Lung (tissue), 12 donors: Measurements from ENCODE around the gene EPHB2. TPM values are rescaled to one million over a fixed set of nuclear protein-coding genes. Genes with fewer than 3 reads are reported as not detected.
A peak's percentile ranks its signal among the peaks of the same experiment; 100 is the strongest.

Experiments
- ATAC-seq: fragments of 200-7000 bp; cut with Tn5 transposase; one replicate; pipeline ENCODE4 v1.9.1; 2020; ENCODE audit warnings: moderate number of reproducible peaks; ENCODE audit not compliant: insufficient read depth, low FRiP score
- DNase-seq, 3 donors: peaks; one replicate each; pipeline ENCODE4 v3.0.0-alpha.2; 2013 to 2017
- H3K27ac ChIP-seq, 2 donors: one replicate each; pipeline ENCODE4 v1.5.1; 2013; ENCODE audit warnings: mild to moderate bottlenecking in 2 of 2, moderate library complexity in 2 of 2, control low read depth in 1 of 2, inconsistent platforms in 1 of 2, low read depth in 1 of 2, low read length in 1 of 2
- H3K27me3 ChIP-seq, 3 donors: one replicate each; pipeline ENCODE4 v1.5.1; 2013; ENCODE audit warnings: low read length in 2 of 3; ENCODE audit not compliant: control insufficient read depth in 3 of 3, insufficient read depth in 3 of 3
- H3K36me3 ChIP-seq, 4 donors: one replicate each; pipeline ENCODE4 v1.5.1; 2013; ENCODE audit warnings: low read length in 4 of 4, mild to moderate bottlenecking in 1 of 4, moderate library complexity in 1 of 4; ENCODE audit not compliant: control insufficient read depth in 4 of 4, insufficient read depth in 4 of 4
- H3K4me1 ChIP-seq, 5 donors: one replicate each; pipeline ENCODE4 v1.5.1; 2013; ENCODE audit warnings: low read length in 5 of 5, mild to moderate bottlenecking in 2 of 5, moderate library complexity in 1 of 5; ENCODE audit not compliant: control insufficient read depth in 5 of 5, insufficient read depth in 5 of 5
- H3K4me3 ChIP-seq: one replicate; pipeline ENCODE4 v1.5.1; 2013; ENCODE audit warnings: mild to moderate bottlenecking, control low read depth, moderate library complexity
- H3K9ac ChIP-seq, 2 donors: one replicate each; pipeline ENCODE4 v1.5.1; 2013; ENCODE audit warnings: low read length in 2 of 2, control low read depth in 1 of 2; ENCODE audit not compliant: insufficient read depth in 1 of 2
- H3K9me3 ChIP-seq, 4 donors: one replicate each; pipeline ENCODE4 v1.5.1; 2013; ENCODE audit warnings: low read length in 3 of 4, mild to moderate bottlenecking in 1 of 4, moderate library complexity in 1 of 4; ENCODE audit not compliant: control insufficient read depth in 4 of 4, insufficient read depth in 3 of 4
- WGBS, 2 donors: extraction: QIAGEN DNeasy Blood & Tissue Kit; methylation state at CpG; one replicate each; pipeline ENCODE4 v1.1.7; 2013; 5-methylcytosine and 5-hydroxymethylcytosine counted together
- polyA plus RNA-seq, 2 donors: library from polyadenylated mRNA; stranded (reverse); fragments of 200-250 nt; gene quantifications; one replicate each; pipeline ENCODE4 v1.2.1, GENCODE V29; 2013
- total RNA-seq, 2 donors: library from RNA; depleted of rRNA in 1 of 2; stranded (reverse); fragments of >200 nt in 1 of 2; gene quantifications; one replicate each; pipeline ENCODE4 v1.2.1, GENCODE V29; 2014 to 2021
- TF ChIP-seq, protein P1 (sequence below): IDR thresholded peaks from 2 replicates; pipeline ENCODE4 v1.5.1; 2012; ENCODE audit warnings: mild to moderate bottlenecking; ENCODE audit errors: control extremely low read depth, extremely low read depth
- donor health status: control.
- donor health status: control.
- donor health status: Bipolar disorder and iron deficiency.
- donor health status: healthy.
- donor health status: DM: yes; HTN: yes; CAD: no.

EPHB2 gene
- total and polyA plus RNA-seq, 4 donors: 1.2 to 8.5 (median 5.8) TPM

DNA sequence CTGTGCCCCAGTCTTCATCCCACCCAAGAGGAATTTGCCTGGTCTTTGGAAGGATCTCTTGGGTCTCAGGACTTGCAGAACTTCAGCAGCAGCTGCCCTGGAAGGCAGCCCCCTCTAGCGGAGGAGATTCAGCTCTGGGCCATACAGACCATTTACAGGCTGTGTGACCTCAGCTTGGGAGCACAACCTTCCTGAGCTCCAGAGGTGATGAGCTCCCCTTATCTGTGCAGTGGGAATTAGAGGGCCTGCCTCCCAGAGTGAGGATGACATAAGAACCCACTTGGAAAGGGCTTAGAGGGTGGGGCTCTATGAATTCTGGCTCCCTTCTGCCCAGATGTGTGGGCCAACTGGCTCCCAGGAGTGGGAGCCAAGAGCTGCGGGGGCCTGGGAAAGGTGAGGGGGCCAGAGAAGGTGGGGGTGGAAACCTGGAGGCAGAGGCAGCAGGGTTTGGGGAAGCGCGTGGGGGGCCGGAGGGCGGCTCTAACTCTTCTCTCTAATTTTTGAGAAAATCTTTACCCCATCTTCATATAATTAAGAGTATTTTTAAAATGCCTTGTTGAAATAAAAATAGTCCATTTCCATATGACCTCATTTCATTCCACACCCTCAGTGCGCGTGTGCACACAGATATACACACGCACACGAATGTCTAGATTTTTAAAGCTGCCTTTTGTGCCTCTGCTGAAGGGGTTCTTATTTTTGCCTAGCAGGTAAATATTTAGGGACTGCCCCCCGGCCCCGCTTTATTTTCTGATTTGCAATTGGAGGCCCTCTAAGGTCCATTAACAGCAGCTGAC is 21.5 kb downstream of the EPHB2 start:
- Histone ChIP-seq H3K4me1 (peaks cover 0 to 10% (median 0%) of the 10 kb centered on the region in 5 donors), H3K4me3 (no peak overlapping the region), H3K9me3 (no peaks in the 10 kb centered on the region), H3K9ac (no peak overlapping the region), H3K27me3 (no peaks in the 10 kb centered on the region), H3K36me3 (no peaks in the 10 kb centered on the region), H3K27ac (no peak overlapping the region)
- WGBS, 2 donors: 85 to 92% methylated on average over 12 of the region's 12 CpGs
- no peak for ATAC-seq
- TF ChIP-seq, protein P1, sequence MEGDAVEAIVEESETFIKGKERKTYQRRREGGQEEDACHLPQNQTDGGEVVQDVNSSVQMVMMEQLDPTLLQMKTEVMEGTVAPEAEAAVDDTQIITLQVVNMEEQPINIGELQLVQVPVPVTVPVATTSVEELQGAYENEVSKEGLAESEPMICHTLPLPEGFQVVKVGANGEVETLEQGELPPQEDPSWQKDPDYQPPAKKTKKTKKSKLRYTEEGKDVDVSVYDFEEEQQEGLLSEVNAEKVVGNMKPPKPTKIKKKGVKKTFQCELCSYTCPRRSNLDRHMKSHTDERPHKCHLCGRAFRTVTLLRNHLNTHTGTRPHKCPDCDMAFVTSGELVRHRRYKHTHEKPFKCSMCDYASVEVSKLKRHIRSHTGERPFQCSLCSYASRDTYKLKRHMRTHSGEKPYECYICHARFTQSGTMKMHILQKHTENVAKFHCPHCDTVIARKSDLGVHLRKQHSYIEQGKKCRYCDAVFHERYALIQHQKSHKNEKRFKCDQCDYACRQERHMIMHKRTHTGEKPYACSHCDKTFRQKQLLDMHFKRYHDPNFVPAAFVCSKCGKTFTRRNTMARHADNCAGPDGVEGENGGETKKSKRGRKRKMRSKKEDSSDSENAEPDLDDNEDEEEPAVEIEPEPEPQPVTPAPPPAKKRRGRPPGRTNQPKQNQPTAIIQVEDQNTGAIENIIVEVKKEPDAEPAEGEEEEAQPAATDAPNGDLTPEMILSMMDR: no peak
- DNase-seq: no peak

DNA sequence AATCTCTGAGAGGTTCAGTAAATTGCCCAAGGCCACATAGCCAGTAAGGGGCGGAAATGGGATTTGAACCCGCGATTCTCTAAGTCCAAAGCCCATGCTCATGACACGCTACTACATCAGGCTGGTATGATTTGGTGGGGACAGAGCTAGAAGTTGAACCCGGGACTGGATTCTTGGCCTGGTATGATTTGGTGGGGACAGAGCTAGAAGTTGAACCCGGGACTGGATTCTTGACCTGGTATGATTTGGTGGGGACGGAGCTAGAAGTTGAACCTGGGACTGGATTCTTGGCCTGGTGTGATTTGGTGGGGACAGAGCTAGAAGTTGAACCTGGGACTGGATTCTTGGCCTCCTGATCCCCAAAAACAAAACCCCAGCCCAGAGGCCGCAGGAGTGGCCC is 23.0 kb downstream of the EPHB2 start:
- TF ChIP-seq, protein P1: no peak
- Histone ChIP-seq H3K36me3 (no peaks in the 10 kb centered on the region), H3K9ac (no peak overlapping the region), H3K27ac (no peak overlapping the region), H3K9me3 (no peaks in the 10 kb centered on the region), H3K4me1 (peaks cover 0 to 10% (median 0%) of the 10 kb centered on the region in 5 donors), H3K4me3 (no peak overlapping the region), H3K27me3 (no peaks in the 10 kb centered on the region)
- 97% methylated on average over 8 of the region's 8 CpGs for WGBS, 2 donors
- no peak for ATAC-seq
- no peak for DNase-seq

DNA sequence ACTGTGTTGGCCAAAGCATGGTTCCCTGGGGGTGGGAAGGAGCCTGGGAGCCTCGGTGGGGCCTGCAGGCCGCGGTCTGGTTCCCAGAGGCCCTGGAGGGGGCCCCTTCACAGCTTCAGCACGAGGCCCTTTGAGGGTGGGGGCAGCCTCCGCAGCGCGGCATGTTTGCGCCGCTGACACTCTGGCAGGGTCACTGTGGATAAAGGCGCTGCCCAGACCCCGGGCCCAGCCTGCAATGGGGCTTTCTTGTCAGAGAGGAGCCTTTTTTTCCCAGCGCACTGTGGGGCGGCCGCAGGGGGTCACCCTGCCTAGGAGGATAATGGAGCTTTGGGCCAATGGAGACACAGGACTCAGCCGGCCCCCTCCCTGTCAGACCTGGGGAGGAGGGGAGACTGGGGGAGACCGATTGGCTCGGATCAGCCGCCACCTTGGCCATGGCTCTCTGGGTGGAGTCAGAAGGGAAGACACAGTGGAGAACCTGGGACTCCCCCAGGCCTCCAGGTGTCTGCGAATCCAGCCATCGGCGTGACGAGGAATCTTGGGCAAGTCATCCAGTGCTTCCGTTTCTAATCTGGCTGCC is 26.0 kb downstream of the EPHB2 start:
- H3K36me3 ChIP-seq: no peaks in the 10 kb centered on the region
- WGBS, 2 donors: 82 to 91% methylated on average over 23 of the region's 23 CpGs

More for the DNA sequence above, 26.0 kb downstream of the EPHB2 start:
- Histone ChIP-seq H3K27me3 (no peaks in the 10 kb centered on the region), H3K27ac (no peak overlapping the region), H3K9me3 (no peaks in the 10 kb centered on the region), H3K4me1 (peaks cover 0 to 10% (median 0%) of the 10 kb centered on the region in 5 donors), H3K9ac (no peak overlapping the region), H3K4me3 (no peak overlapping the region)
- ATAC-seq (no peak), DNase-seq (peak in 2 of 3 donors; percentile 41 to 60)
- TF ChIP-seq, protein P1: no peak
